Central memory CD4-positive, alpha-beta T cell (primary cell): ENCODE results near the gene PPIP5K2.

ENCODE experiments used
- DNase-seq: peaks from one replicate; pipeline ENCODE4 v3.0.0; 2022

The PPIP5K2 gene

DNA sequence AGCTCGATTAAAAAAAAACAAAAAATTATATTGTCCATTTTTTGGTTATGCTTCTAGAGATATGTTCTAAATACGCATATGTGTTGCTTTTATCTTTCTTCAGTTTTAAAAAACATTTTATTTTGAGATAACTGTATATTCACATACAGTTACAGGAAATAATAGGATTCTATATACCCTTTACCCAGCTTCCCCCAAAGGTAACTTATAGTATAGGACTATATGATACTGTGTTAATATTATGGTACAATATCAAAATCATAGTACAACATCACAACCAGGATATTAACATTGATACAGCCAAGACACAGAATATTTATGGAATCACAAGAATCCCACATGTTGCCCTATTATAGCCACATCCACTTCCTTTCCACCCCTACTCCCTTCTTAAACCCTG, 129.0 kb downstream of the PPIP5K2 start:
- DNase-seq: no peak

DNA sequence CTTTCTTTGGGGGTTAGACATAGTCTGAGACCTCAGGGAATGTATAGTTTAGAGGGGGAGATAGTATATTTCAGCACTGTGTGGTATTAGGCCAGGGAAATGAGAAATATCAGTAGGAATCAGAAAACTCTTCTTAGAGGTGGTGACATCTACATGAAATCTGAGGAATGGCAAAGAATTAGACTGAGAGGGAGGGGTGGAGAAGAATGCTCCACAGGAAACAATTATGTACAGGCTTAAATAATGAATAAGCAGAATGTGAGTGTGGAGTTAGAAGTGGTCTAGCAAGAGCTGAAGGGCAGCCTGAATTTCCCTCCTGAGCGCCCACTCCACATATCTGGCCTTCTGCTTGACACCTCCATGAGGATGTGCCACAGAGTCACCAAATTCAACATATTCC, 134.8 kb downstream of the PPIP5K2 start:
- DNase-seq: no peak

DNA sequence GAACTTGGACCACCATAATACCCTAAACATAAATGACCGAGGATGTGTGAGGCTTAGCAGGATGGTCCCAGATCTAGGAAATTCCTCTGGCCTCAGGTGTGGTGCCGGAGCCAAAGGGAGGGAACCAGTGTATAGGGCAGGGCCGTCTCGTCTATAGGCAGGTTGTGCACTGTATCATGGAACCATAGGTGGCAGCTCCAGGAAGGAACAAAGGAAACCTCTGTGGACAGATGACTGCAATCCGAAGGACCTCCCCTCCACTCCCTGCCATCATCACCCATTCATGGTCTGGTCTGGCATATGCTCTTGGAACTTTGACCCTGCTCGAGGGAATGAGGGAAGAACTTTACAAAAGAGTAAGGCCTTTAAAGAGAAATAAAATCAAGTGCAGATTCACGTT, 135.6 kb downstream of the PPIP5K2 start:
- DNase-seq: no peak

DNA sequence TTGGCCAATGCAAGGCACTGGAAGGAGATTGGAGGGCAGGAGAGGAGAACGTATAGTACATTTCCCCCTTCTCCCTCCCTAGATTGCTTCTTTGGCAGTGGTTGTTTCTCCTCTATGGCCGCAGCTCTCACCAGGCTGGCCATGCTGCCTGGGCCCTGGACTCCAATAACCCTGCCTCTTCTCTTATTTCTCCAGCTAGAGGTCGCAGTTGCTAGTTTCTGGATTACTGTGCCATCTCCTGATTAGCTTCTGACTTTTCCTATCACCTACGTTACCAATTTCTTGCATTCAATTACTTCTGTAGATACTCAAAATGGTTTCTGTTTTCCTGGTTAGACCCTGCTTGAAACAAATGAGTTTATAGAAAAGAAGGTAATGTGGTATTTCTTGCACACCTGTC, 136.1 kb downstream of the PPIP5K2 start:
- DNase-seq: no peak

DNA sequence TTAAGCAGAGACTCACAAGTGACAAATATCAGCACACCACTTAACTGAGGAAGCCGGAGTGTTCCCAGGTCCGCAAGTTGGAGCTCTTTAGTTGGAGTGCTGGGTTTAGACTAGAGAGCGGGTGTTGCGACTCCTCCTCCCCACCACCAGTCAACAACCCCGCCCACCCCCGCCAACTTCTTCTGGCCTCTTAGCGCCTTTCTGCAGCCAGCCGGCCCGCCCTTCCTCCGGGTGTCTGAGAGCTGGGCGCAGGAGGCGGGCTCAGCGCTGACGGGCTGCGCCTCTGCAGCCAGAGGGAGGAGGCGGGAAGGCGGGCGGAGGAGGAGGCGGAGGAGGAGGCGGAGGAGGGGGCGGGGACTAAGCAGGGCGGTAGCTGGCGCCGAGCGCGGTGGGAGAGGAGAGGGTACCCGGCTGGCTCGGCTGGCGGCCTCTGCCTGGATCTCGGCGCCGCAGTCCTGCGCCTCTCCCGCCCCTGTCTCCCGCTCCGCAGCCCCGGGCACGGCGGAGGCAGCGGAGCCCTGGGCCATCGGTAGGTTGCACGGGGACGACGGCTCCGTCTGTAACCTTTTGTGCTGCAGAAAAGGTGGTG, 138.4 kb downstream of the PPIP5K2 start, which contains the start of gene MACIR:
TSS of gene MACIR (plus strand) at position 396 of the 589 bp plus-strand sequence. CDS start 17,157 bp downstream, outside the sequence.
- DNase-seq: peak; percentile 90

DNA sequence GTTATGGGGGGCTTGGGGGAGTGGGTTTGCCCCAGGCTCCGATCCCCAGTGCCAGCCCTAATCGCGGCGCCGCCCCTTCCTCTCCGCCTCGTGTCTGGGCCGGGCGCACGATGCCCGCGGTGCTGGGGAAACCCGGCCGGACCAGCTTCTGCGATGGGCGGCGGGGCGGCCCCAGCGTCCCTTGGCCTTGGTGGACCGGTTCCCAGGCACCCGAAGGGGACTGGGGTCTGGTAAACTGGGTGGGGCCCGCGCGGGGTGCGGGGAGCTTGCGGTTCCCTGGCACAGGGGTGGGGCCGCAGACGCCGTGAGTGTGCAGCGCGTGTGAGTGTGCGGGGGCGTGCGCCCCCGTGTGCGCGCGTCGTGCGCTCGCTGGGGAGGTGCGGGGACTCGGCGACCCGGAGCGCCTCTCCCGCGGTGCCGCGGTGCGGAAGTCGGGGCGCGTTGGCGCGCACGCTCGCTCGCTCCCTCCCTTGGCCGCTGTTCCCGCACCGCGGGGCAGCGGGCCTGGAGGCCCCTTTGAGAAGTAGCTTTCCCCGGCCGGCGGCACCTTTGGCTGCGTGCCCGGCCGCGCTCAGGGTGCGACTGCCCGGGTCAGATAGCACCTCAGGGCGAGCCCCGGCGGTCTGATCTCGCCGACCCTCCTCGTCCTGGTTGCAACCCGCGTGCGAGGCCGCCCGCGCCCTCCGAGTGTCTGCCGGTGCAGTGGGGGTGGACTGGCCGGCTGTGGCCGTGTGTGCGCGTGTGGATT, 139.0 kb downstream of the PPIP5K2 start:
- DNase-seq: peak; percentile 61

DNA sequence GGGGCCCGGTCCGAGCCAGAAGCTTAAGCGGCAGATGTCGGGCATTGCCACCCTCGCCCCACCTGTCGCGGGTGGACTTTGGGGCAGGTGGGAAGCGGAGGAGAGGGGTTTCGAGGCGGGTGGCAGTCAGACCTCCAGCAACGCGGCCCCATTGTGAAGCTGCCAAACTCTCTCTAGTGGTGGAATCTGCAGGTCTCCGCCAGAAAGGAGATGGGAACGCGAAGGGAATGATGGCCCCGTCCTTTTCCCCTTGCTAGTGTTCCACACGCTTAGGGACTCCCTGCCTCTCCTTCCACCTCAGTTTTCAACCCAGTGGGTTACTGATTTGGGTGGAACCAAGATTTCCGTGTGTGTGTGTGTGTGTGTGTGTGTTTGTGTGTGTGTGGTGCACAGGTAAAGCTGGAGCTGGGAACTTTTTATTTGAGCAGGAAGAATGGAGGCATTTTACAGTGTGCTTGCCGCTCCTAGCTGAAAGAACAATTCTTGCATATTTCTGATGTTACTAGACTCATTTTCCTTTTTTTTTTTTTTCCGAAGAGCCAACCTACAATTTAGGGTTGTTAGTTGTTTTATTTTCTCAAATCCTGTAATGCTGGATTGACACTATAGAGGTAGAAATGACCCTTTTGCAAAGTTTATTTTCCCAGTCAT, 139.7 kb downstream of the PPIP5K2 start:
- peak; percentile 16 for DNase-seq

DNA sequence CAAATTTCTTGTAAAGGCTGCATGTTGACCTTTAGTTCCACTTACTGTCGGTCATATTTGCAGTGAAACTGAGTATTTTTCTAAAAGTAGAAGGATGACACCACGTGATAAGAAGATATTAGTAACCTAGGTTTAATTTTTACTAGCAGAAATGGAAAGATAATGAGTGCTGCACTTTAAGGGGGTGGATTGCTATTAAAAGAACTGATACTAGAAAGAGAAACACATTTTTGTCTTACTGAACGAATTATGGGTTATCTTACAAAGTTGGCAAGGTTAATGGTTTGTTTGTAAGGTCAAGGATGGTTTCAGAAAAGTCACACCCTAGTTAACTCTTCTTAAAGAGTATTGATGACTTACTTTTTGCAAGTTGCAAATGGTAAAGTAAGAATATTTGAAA, 140.8 kb downstream of the PPIP5K2 start:
- no peak for DNase-seq
